GM12865 (cell line): ENCODE results near the gene L3MBTL3.

ENCODE experiments used
- DNase-seq: peaks from one replicate; pipeline ENCODE4 v3.0.0; 2010; ENCODE audit warnings: low read depth
- H3K4me3 ChIP-seq: 2 replicates; pipeline ENCODE4 v1.5.1; 2011; ENCODE audit warnings: mild to moderate bottlenecking, low read depth, low read length, control low read depth
- CTCF ChIP-seq: IDR thresholded peaks from 2 replicates; pipeline ENCODE4 v1.5.1; 2011; ENCODE audit warnings: low read length, control low read depth, low read depth, inconsistent platforms; ENCODE audit not compliant: insufficient read depth; ENCODE audit errors: missing control alignments

Gene L3MBTL3

GRCh38 chr6:130188207-130188899 is 170.0 kb downstream of the L3MBTL3 start:
- no peak for TF ChIP-seq CTCF
- DNase-seq, result no peak
- H3K4me3 ChIP-seq, result no peak overlapping the region

GRCh38 chr6:130189531-130190397 is 171.4 kb downstream of the L3MBTL3 start:
- DNase-seq, result no peak
- no peak overlapping the region for H3K4me3 ChIP-seq
- TF ChIP-seq CTCF, result no peak
